ENCODE data around the gene UCKL1. TPM values are rescaled to one million over a fixed set of nuclear protein-coding genes. Genes with fewer than 3 reads are reported as not detected.
"Not testable (repeated sequence)": the region's sequence is repeated elsewhere in the genome, so short reads cannot be mapped to it uniquely, and the experiment has no call there.

UCKL1 gene
- total RNA-seq, 1 donor from 2014 or later = 17.8 TPM

DNA sequence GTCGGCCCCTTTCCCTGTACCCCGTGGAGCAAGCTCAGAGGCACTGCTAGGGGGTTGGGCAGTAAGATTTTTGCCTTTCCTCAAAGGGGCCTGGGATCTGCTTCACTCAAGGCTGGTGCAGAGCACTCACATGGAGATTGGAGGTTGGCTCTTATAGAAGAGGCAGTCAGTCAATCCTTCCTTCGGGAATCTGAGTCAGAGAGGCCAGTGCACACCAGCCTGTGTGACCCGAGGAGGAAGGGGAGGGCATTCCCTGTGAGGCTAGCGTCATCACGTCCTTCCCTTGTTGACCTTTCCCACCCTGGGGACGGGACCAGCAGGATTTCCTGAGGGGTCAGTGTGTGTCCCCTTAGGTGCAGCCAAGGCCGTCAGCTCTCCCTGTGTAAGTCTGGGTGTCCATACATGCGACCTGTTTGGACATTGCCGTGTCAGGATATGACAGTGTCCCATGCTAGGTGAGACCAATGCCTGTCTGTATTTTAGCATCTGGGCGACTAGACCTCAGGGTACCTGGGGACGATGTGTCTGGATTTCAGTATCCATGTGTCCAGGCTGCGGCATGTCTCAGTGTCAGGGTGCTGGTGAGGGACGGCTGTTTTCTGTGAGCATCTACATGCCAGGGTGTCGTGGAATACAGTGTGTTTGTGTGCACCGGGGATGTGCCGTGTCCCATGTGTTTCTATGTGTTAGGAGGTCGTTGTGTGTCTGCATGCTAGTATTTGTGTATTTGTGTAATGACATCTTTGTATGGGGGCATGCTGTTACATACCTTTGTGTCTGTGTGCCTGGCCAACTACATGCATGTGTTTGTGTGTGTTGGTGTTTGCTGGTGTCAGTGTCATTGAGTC is 16.3 kb upstream of the UCKL1 start:
- no peak for DNase-seq

- not testable (repeated sequence) for DNase-seq
Measured at GRCh38 chr20:63971960-63972311, 15.7 kb upstream of the UCKL1 start.

DNA sequence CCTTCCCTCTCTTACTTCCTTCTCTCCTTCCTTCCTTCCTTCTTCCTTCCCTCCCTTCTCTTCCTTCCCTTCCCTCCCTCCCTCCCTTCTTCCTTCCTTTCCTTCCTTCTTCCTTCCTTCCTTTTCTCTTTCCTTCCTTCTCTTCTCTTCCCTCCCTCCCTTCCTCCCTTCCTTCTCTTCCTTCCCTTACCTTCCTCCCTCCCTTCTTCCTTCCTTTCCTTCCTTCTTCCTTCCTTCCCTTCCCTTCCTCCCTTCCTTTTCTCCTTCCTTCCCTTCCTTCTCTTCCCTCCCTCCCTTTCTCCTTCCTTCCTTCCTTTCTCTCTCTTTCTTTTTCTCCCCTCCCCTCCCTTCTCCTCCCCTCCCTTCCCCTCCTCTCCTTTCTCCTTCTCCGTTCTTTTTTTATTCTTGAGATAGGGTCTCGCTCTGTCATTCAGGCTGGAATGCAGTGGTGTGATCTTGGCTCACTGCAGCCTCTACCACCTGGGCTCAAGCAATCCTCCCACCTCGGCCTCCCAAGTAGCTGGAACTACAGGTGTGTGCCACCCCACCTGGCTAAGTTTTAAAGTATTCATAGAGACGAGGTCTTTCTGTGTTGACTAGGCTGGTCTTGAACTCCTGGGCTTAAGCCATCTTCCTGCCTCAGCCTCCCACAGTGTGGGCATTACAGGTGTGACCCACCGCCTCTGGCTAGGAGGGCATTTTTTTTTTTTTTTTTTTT is 14.7 kb upstream of the UCKL1 start:
- no peak for DNase-seq

- peak; percentile 35 for DNase-seq
Measured at GRCh38 chr20:63969838-63970713, 13.9 kb upstream of the UCKL1 start, which contains the start of gene ZNF512B. TSS of gene ZNF512B (minus strand) at chr20:63969930. CDS start at chr20:63967950, 1,980 bp downstream.

DNA sequence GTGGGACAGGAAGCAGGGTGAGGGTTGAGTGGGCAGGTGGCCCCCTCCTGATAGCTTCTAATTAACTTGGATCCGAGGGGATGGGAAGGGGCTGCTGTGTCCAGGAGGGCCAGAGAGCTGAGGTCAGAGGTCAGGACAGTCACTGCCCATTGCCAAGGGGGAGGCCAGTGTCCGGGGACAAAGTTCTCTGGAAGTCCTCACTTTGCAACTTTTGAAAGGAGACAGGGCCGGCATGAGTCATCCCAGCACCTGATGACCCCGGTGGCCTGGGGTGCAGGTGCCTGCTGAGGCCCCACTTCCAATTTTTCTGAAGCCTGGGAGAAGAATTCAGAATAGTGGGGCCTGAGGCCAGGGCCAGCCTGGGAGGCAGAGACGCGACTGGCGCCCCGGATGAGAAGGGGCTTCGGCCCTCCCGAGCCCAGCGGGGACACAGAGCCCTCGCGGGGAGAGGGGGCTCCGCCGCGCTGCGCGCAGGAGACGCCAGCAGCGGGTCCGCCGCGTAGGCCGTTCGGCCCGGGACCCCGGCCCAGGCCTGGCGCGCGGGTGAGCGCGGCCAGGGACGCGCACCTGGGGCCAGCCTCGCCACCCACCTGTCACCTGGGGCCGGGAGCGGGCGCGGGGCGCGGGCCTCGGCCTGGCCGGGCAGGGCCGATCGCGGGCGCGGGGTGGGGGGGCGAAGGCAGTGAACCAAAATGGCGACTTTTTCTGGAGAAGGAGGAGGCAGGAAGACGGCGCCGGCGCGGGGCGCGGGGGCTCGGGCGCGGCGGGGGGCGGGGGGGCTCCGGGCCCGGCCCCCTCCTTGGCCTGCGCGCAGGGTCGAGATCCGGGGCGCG is 12.9 kb upstream of the UCKL1 start:
- no peak for DNase-seq

GRCh38 chr20:63968136-63968927 is 12.1 kb upstream of the UCKL1 start:
- DNase-seq = no peak

DNA sequence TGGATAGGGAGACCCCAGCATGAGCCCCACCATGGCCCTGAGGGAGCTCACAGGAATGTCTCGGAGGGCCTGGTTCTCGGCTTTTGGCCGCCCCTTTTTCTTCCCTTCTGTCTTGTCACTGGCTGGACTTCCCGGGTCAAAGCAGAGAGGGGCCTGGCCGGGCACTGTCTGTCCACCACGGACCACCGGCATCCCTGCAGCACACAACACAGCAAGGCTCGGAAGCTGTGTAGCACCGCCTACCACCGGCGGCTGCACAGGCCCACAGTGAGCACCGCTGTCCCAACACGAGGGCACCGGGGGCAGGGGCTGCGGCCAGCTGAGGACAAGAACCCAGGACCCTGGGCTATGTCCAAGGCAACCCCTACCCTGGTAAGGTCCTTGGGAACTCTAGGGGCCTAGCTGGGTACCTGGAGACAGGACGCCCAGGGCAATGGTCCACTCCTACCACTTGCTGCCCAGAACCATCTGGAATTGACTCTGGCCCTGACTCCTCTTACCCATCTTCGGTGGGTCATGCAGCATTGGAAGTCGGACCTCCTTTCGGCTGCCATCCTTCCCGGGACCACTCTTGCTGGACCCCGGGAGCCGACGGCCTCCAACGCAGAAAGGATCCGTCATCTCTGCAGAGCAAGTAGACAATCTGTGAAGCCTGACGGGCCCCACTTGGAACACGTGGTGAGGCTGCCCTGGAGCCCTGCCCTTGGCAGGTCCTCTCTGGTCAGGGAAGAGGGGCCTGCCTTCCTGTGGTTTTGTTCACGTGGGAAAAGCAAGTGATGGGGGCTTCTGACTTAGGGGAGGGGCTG is 11.3 kb upstream of the UCKL1 start:
- DNase-seq = no peak

DNA sequence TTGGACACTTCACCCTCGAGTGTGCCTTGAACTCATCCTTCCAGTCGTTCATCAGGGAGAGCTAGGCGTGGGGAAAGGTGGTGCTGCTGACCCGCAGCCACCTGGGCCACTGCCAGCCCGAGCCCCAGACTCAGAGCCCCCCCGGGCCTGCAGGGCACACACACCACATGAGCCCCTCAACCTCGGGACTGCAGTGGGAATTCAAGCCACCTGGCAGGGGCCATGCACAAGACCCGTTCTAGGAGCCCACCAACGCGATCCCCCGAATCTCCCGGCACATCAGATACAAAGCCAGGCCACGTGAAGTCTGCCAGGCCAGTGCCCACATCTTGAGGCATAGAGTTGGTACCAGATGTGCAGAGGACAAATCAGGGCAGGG is 10.7 kb upstream of the UCKL1 start:
- DNase-seq = no peak

DNA sequence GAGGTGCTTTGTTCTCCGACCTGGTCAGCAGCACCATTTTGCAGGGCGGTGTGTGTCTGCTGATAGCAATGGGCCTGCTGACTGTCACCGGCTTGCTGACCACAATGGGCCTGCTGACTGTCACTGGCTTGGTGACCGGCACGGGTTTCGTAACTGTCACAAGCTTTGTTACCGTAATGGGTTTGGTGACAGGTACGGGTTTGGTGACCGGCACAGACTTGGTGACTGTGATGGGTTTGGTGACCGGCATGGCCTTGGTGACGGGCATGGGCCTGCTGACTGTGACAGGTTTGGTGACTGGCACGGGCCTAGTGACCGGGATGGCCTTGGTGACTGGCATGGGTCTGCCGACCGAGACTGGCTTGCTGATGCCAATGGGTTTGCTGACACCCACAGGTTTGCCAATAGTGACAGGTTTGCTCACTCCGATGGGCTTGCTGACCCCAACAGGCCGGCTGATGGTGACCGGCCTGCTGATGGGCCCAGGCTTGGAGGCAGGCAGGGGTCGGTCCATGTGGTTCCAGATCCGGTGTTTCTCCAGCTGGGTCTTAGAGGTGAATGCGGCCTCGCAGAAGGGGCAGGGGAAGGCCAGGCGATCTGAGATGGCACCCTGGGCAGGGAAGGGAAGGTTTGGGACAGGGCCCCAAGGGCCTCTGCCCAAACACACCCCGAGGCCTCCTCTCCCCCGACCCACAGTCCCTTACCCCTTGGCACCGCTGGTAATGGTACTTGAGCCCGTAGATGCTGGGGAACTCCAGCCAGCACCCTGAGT is 10.1 kb upstream of the UCKL1 start:
- no peak for DNase-seq

- DNase-seq = no peak
Measured at GRCh38 chr20:63964412-63964811, 8.2 kb upstream of the UCKL1 start.

DNA sequence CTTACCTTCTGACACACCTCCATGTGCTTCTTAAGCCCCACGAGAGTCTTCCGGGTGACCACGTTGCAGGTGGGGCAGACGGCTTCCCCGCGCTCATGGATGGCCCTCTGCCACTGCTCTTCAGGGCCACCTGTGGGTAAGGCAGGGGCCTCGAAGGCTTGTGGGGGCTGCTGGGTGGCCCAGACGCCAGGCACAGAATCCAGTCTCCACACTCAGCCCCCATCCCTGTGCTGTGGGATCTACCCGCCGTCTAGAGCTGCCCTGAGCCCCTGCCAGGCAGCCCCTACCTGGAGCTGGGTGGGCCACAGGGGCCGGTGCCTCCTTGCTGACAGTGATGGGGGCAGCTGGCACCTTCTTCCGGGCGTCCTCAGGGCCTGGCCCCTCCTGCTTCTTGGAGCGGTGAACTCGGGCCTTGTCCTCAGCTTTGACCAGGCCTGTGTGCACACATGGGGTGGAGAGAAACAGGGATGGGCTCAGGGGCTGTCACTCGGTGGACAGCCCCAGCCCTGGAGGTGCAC is 7.6 kb upstream of the UCKL1 start:
- DNase-seq = no peak

- DNase-seq = no peak
Measured at GRCh38 chr20:63963348-63963741, 7.1 kb upstream of the UCKL1 start.

DNA sequence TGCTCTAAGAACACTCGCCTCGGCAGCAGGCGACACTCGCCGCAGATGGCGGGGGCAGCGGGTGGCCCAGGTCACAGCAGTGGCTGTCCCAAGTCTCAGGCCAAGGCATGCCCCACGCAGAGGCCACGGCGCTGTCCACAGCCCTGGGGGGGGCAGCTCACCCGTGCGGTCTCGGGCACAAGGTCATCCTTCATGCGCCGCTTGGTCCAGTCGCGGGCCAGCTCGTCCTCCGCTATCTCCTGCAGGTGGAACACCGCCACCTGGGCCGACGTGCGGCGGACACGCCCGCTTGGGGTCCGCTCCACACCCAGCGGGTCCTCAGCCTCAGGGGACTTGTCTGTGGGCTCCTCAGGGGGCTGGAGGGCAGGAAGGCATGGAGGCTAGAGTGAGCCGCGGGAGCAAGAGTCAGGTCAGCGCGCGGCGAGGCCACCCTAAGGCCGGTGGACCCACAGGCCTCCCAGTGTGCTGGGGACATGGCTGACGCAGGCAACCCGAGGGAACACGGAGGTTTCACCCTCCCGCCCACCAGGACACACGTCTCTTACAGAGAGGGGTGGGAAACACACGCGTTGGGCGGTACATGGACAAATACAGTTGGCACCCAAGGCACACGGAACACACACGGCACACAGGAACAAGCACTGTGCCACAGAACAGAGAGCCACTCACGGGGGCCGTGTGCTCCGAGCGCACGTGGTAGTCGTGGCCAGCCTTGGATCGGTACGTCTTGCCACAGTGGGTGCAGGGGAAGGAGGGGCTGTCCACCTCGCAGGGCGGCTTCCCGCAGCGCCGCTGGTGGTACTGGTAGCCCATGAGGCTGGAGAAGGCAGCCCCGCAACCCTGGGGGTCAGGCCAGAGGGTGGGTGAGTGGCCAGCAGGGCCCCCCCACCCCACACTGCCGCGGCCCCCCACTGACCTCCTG is 6.5 kb upstream of the UCKL1 start:
- no peak for DNase-seq

GRCh38 chr20:63961664-63962425 is 5.6 kb upstream of the UCKL1 start:
- DNase-seq = no peak

- not testable (repeated sequence) for DNase-seq
Measured at GRCh38 chr20:63960654-63961621, 4.7 kb upstream of the UCKL1 start.

GRCh38 chr20:63959699-63960075 is 3.5 kb upstream of the UCKL1 start:
- no peak for DNase-seq

All from occipital lobe (tissue), 2 donors.